ENCODE data around the gene TNFAIP8L1. TPM values are rescaled to one million over a fixed set of nuclear protein-coding genes. Genes with fewer than 3 reads are reported as not detected.

Gene TNFAIP8L1
- total RNA-seq, 1 experiment from 2014 or later: 21.8 TPM

- BruUV-seq (replicated peaks): no TSS peak
- H3K4me1 Mint-ChIP-seq (ENCODE audit: low read depth, unreplicated experiment): no peaks in the 10 kb centered on the region
- TF ChIP-seq CTCF (IDR thresholded peaks at IDR 0.05; ENCODE audit: insufficient read depth in 1 of 2, low read depth in 1 of 2, low read length in 1 of 2, severe bottlenecking in 1 of 2, unreplicated experiment in 1 of 2): no peak
Observed at GRCh38 chr19:4669723-4670480, 30.6 kb downstream of the TNFAIP8L1 start, which contains the start of gene MYDGF. Gene MYDGF (minus strand): TSS chr19:4670342. CDS start chr19:4670334, 8 bp downstream.

GRCh38 chr19:4671185-4671851 lies 32.0 kb downstream of the TNFAIP8L1 start:
- H3K27ac Mint-ChIP-seq (ENCODE audit: unreplicated experiment): no peak overlapping the region
- intact Hi-C loops (cut with micrococcal nuclease; ENCODE audit: unreplicated experiment): loop anchor here (5.0 kb wide), 1 partner anchor 51 kb away; the partner anchor contains the start of gene DPP9
- H3K4me3 ChIP-seq (ENCODE audit: low read depth, low read length): no peak overlapping the region
- no peaks in the 10 kb centered on the region; the same call in 1 of the 2 replicates for H3K36me3 ChIP-seq (ENCODE audit: control insufficient read depth, insufficient read depth, low read length)
- peaks cover 15% of the 10 kb centered on the region for H3K36me3 Mint-ChIP-seq (ENCODE audit: insufficient read depth, unreplicated experiment)
- no peaks in the 10 kb centered on the region for H3K27me3 ChIP-seq (replicated peaks; ENCODE audit: control insufficient read depth, insufficient read depth, low read length)
- H3K4me1 Mint-ChIP-seq (ENCODE audit: low read depth, unreplicated experiment): no peaks in the 10 kb centered on the region
- peaks cover 14% of the 10 kb centered on the region for H3K4me1 ChIP-seq
- H3K9me3 ChIP-seq: no peaks in the 10 kb centered on the region
- no TSS peak for BruUV-seq (replicated peaks)
- no peak for DNase-seq
- no peak overlapping the region for H3K4me3 Mint-ChIP-seq (ENCODE audit: unreplicated experiment)
- no peaks in the 10 kb centered on the region for H3K9me3 Mint-ChIP-seq (ENCODE audit: unreplicated experiment)
- ChIA-PET POLR2A (no interaction called here), CTCF (no interaction called here)
- TF ChIP-seq CTCF (IDR thresholded peaks at IDR 0.05; ENCODE audit: insufficient read depth in 1 of 2, low read depth in 1 of 2, low read length in 1 of 2, severe bottlenecking in 1 of 2, unreplicated experiment in 1 of 2): no peak
- H3K27me3 Mint-ChIP-seq (ENCODE audit: insufficient read depth, unreplicated experiment): no peaks in the 10 kb centered on the region

More at GRCh38 chr19:4669723-4670480, 30.6 kb downstream of the TNFAIP8L1 start, which contains the start of gene MYDGF:
- intact Hi-C loops (cut with micrococcal nuclease; ENCODE audit: unreplicated experiment): loop anchor here (5.0 kb wide), 1 partner anchor 52 kb away; the partner anchor contains the start of gene DPP9
- Histone ChIP-seq H3K4me1 (peaks cover 14% of the 10 kb centered on the region), H3K27me3 (replicated peaks; ENCODE audit: control insufficient read depth, insufficient read depth, low read length) (no peaks in the 10 kb centered on the region), H3K4me3 (ENCODE audit: low read depth, low read length) (peak within 1 kb of the TSS; percentile 94), H3K36me3 (ENCODE audit: control insufficient read depth, insufficient read depth, low read length) (no peaks in the 10 kb centered on the region; the same call in 1 of the 2 replicates), H3K9me3 (no peaks in the 10 kb centered on the region)
- H3K9me3 Mint-ChIP-seq (ENCODE audit: unreplicated experiment): no peaks in the 10 kb centered on the region
- peak within 1 kb of the TSS; percentile 85 for H3K27ac Mint-ChIP-seq (ENCODE audit: unreplicated experiment)
- H3K36me3 Mint-ChIP-seq (ENCODE audit: insufficient read depth, unreplicated experiment): peaks cover 20% of the 10 kb centered on the region
- POLR2A ChIA-PET: interaction anchor here (0.6 to 0.7 kb wide), 2 partner anchors 30 to 96 kb away, joined by 3 to 5 read pairs; no protein-coding TSS in a partner anchor
- peak within 1 kb of the TSS; percentile 80 for H3K4me3 Mint-ChIP-seq (ENCODE audit: unreplicated experiment)
- CTCF ChIA-PET: no interaction called here
- no peaks in the 10 kb centered on the region for H3K27me3 Mint-ChIP-seq (ENCODE audit: insufficient read depth, unreplicated experiment)
- DNase-seq: peak; percentile 92 to 93

- Histone ChIP-seq H3K9me3 (no peaks in the 10 kb centered on the region), H3K4me1 (peaks cover 14% of the 10 kb centered on the region), H3K27me3 (replicated peaks; ENCODE audit: control insufficient read depth, insufficient read depth, low read length) (no peaks in the 10 kb centered on the region), H3K36me3 (ENCODE audit: control insufficient read depth, insufficient read depth, low read length) (no peaks in the 10 kb centered on the region), H3K4me3 (ENCODE audit: low read depth, low read length) (no peak overlapping the region)
- DNase-seq: no peak
- POLR2A ChIA-PET: interaction anchor here (0.6 kb wide), 1 partner anchor 499 kb away, joined by 3 read pairs; no protein-coding TSS in a partner anchor
- no peaks in the 10 kb centered on the region for H3K9me3 Mint-ChIP-seq (ENCODE audit: unreplicated experiment)
- CTCF ChIA-PET: interaction anchor here (0.6 kb wide), 1 partner anchor 118 kb away, joined by 9 read pairs; the partner anchor contains the start of gene FEM1A
- intact Hi-C loops (cut with micrococcal nuclease; ENCODE audit: unreplicated experiment): loop anchor here (5.0 kb wide), 1 partner anchor 49 kb away; the partner anchor contains the start of gene DPP9
- no peak overlapping the region for H3K27ac Mint-ChIP-seq (ENCODE audit: unreplicated experiment)
- no peak overlapping the region for H3K4me3 Mint-ChIP-seq (ENCODE audit: unreplicated experiment)
- no peaks in the 10 kb centered on the region for H3K27me3 Mint-ChIP-seq (ENCODE audit: insufficient read depth, unreplicated experiment)
- H3K4me1 Mint-ChIP-seq (ENCODE audit: low read depth, unreplicated experiment): no peaks in the 10 kb centered on the region
- no peak for TF ChIP-seq CTCF (IDR thresholded peaks at IDR 0.05; ENCODE audit: insufficient read depth in 1 of 2, low read depth in 1 of 2, low read length in 1 of 2, severe bottlenecking in 1 of 2, unreplicated experiment in 1 of 2)
- peaks cover 20% of the 10 kb centered on the region for H3K36me3 Mint-ChIP-seq (ENCODE audit: insufficient read depth, unreplicated experiment)
- no TSS peak for BruUV-seq (replicated peaks)
Observed at GRCh38 chr19:4673216-4673615, 33.9 kb downstream of the TNFAIP8L1 start.
